HepG2 (cell line): Measurements from ENCODE around the gene OBP2A.
"Not testable (repeated sequence)": the region's sequence is repeated elsewhere in the genome, so short reads cannot be mapped to it uniquely, and the experiment has no call there.

Experiments
- ZNF12 ChIP-seq: sonication (generic); formaldehyde crosslinking; IDR thresholded peaks from 2 replicates; pipeline ENCODE4 v1.5.0; 2020; ENCODE audit warnings: missing genetic modification reagents
- ZNF781 ChIP-seq: sonication (generic); formaldehyde crosslinking; IDR thresholded peaks from 2 replicates; pipeline ENCODE4 v1.5.1; 2020; ENCODE audit warnings: borderline replicate concordance, mild to moderate bottlenecking, missing genetic modification reagents; ENCODE audit errors: not compliant biosample characterization
- TF ChIP-seq, protein P1 (sequence below): sonication (generic); formaldehyde crosslinking; IDR thresholded peaks from 2 replicates; pipeline ENCODE4 v1.5.0; 2020; ENCODE audit warnings: mild to moderate bottlenecking, missing genetic modification reagents, moderate library complexity

DNA sequence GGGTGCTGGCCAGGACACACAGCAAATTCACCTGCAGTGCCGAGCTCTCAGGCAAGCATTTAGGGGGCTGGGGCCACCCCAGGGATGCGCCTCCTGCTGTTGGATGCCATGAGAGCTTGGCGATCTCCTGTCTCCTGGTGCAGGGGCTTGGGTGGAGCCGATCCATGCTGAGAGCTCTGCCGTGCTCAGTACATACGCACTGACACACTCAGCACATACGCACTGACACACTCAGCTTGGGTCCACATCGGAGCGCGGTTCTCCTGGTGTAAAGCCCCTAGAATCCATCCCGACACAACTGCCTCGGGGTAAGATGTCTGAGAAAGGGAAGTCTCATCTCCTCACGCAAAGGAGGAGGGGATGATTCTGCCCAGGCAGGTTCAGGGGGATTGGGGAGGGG lies 10.3 kb upstream of the OBP2A start:
- TF ChIP-seq, protein P1, sequence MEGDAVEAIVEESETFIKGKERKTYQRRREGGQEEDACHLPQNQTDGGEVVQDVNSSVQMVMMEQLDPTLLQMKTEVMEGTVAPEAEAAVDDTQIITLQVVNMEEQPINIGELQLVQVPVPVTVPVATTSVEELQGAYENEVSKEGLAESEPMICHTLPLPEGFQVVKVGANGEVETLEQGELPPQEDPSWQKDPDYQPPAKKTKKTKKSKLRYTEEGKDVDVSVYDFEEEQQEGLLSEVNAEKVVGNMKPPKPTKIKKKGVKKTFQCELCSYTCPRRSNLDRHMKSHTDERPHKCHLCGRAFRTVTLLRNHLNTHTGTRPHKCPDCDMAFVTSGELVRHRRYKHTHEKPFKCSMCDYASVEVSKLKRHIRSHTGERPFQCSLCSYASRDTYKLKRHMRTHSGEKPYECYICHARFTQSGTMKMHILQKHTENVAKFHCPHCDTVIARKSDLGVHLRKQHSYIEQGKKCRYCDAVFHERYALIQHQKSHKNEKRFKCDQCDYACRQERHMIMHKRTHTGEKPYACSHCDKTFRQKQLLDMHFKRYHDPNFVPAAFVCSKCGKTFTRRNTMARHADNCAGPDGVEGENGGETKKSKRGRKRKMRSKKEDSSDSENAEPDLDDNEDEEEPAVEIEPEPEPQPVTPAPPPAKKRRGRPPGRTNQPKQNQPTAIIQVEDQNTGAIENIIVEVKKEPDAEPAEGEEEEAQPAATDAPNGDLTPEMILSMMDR (CRISPR knock-in tag) = not testable (repeated sequence)
- not testable (repeated sequence) for TF ChIP-seq ZNF12, ZNF781 (CRISPR knock-in tag)
